HepG2 (cell line): ENCODE data around the gene ROM1. TPM values are rescaled to one million over a fixed set of nuclear protein-coding genes. Genes with fewer than 3 reads are reported as not detected.

ENCODE experiments used
- ATAC-seq: fragments of 200-7000 bp; cut with Tn5 transposase; 3 replicates; pipeline ENCODE4 v1.9.1; 2020; ENCODE audit warnings: mild to moderate bottlenecking, moderate library complexity
- BruUV-seq: library from RNA; stranded (reverse); fragments of 400-500 nt; replicated peaks from 2 replicates; lab custom pipeline; 2021; lab: Mats Ljungman, UMichigan
- CTCF ChIA-PET: fragments of 300-600 bp; formaldehyde crosslinking; extraction: SDS; loops from one replicate; lab custom pipeline; 2021; ENCODE audit warnings: low total read pairs, inconsistent platforms, low intra/inter-chr PET ratio; lab: Yijun Ruan, JAX
- POLR2A ChIA-PET: fragments of 350-600 bp; sonication (Branson Sonifier 250); formaldehyde crosslinking; loops from one replicate; lab custom pipeline; 2020; ENCODE audit warnings: antibody characterized with exemption, inconsistent platforms; lab: Yijun Ruan, JAX
- DNase-seq: peaks from one replicate; pipeline ENCODE4 v3.0.0-alpha.2; 2015; ENCODE audit warnings: low spot score
- FAIRE-seq: peaks from 3 replicates; lab custom pipeline; 2011; peaks lifted over from hg19 to GRCh38; lab: Jason Lieb, UNC
- H2AFZ ChIP-seq: one replicate; pipeline ENCODE4 v1.6.1; 2011; ENCODE audit warnings: low read length, inconsistent platforms
- H3K27ac ChIP-seq: fragments of 300-600 bp; 3 replicates; pipeline ENCODE4 v1.8.0; 2011; ENCODE audit warnings: mixed run types, mild to moderate bottlenecking, mixed read lengths, low read length, inconsistent platforms; ENCODE audit not compliant: insufficient read depth; ENCODE audit errors: extremely low read length
- H3K27me3 ChIP-seq, 2 experiments: fragments of 200-600 bp in 1 of 2; 2 replicates in 1 of 2; 3 replicates in 1 of 2; pipeline versions ENCODE4 v1.6.0 to v1.8.0; 2011; ENCODE audit warnings: low read length in 2 of 2, mild to moderate bottlenecking in 2 of 2, moderate library complexity in 2 of 2, inconsistent platforms in 1 of 2; ENCODE audit not compliant: insufficient read depth in 2 of 2, control insufficient read depth in 1 of 2
- H3K36me3 ChIP-seq, 2 experiments: fragments of 200-600 bp in 1 of 2; replicated peaks in 1 of 2; 2 replicates in 1 of 2; 3 replicates in 1 of 2; pipeline versions ENCODE4 v1.5.1 to v1.8.0; 2011; ENCODE audit warnings: low read length in 2 of 2, inconsistent platforms in 1 of 2; ENCODE audit not compliant: insufficient read depth in 2 of 2, control insufficient read depth in 1 of 2
- H3K4me1 ChIP-seq: 2 replicates; pipeline ENCODE4 v1.5.1; 2012; ENCODE audit warnings: low read length, inconsistent platforms; ENCODE audit not compliant: insufficient read depth
- H3K4me2 ChIP-seq: 2 replicates; pipeline ENCODE4 v1.6.0; 2011; ENCODE audit warnings: low read depth, low read length, inconsistent platforms
- H3K4me3 ChIP-seq, 3 experiments: fragments of 200-600 bp in 1 of 3; sonication (generic), shearing (Covaris generic) in 1 of 3; replicated peaks in 1 of 3; 2 replicates each; pipeline ENCODE4 v1.5.1; 2011 to 2016; ENCODE audit warnings: low read length in 3 of 3, inconsistent platforms in 2 of 3, low read depth in 2 of 3, mild to moderate bottlenecking in 2 of 3, control low read depth in 1 of 3, mixed read lengths in 1 of 3; ENCODE audit not compliant: insufficient read depth in 1 of 3
- H3K79me2 ChIP-seq: one replicate; pipeline ENCODE4 v1.6.1; 2011; ENCODE audit warnings: low read length, inconsistent platforms; ENCODE audit not compliant: insufficient read depth
- H3K9ac ChIP-seq: 2 replicates; pipeline ENCODE4 v1.6.0; 2011; ENCODE audit warnings: mild to moderate bottlenecking, low read depth, low read length, inconsistent platforms; ENCODE audit not compliant: insufficient read depth
- H3K9me3 ChIP-seq: 2 replicates; pipeline ENCODE4 v1.5.1; 2012; ENCODE audit warnings: mild to moderate bottlenecking, low read length
- H4K20me1 ChIP-seq: 2 replicates; pipeline ENCODE4 v1.6.0; 2011; ENCODE audit warnings: inconsistent platforms, mild to moderate bottlenecking, low read length, moderate library complexity; ENCODE audit not compliant: insufficient read depth
- AGO2 ChIP-seq: fragments of 200-400 bp; formaldehyde crosslinking; optimal IDR thresholded peaks from 2 replicates; pipeline ENCODE3; 2017; ENCODE audit warnings: mild to moderate bottlenecking, low read depth, low read length, moderate library complexity
- HHEX ChIP-seq: IDR thresholded peaks from 2 replicates; pipeline ENCODE4 v1.6.1; 2016; ENCODE audit warnings: control low read depth
- MTF1 ChIP-seq: sonication (generic); formaldehyde crosslinking; IDR thresholded peaks from 2 replicates; pipeline ENCODE4 v1.5.0; 2020; ENCODE audit warnings: missing genetic modification reagents
- ONECUT2 ChIP-seq: sonication (generic); formaldehyde crosslinking; IDR thresholded peaks from 2 replicates; pipeline ENCODE4 v1.4.0; 2020; ENCODE audit warnings: missing genetic modification reagents
- PHF20 ChIP-seq: sonication (generic); formaldehyde crosslinking; IDR thresholded peaks from 2 replicates; pipeline ENCODE4 v1.5.0; 2020; ENCODE audit warnings: mild to moderate bottlenecking, missing genetic modification reagents
- ZC3H13 ChIP-seq: sonication (generic); formaldehyde crosslinking; IDR thresholded peaks from 2 replicates; pipeline ENCODE4 v1.8.1; 2023; ENCODE audit warnings: mild to moderate bottlenecking, missing genetic modification reagents, moderate library complexity
- ZNF337 ChIP-seq: sonication (generic); formaldehyde crosslinking; IDR thresholded peaks from 2 replicates; pipeline ENCODE4 v1.5.1; 2020; ENCODE audit warnings: missing genetic modification reagents, low read depth, mild to moderate bottlenecking, borderline replicate concordance
- WGBS: methylation state at CpG from one replicate; pipeline ENCODE4 v1.1.6; 2017; ENCODE audit warnings: low lambda C conversion rate; 5-methylcytosine and 5-hydroxymethylcytosine counted together
- in situ Hi-C: cut with HindIII; loops from 2 replicates; pipeline ENCODE4 v1.10.0; 2017; ENCODE audit warnings: low pct_unique_long_range_greater_than_20kb; ENCODE audit not compliant: extremely low pct_ligation_motif_present
- intact Hi-C: fragments of 100-400 bp; cut with micrococcal nuclease; formaldehyde crosslinking; loops from one replicate; pipeline ENCODE4 v1.10.0; 2022; ENCODE audit not compliant: unreplicated experiment
- polyA plus RNA-seq, 8 experiments: library from polyadenylated mRNA; depleted of rRNA in 3 of 8; stranded (reverse) in 7 of 8; unstranded in 1 of 8; fragments of >200 nt; fragmentation: Illumina TruSeq in 4 of 8; extraction: Trizol in 4 of 8; gene quantifications; 2 replicates each; pipeline versions ENCODE4 v1.2.1 to v1.2.3, GENCODE V29; 2011 to 2016; ENCODE audit warnings: low read depth in 4 of 8, missing spikeins in 1 of 8, mixed read lengths in 1 of 8; ENCODE audit not compliant: insufficient read depth in 1 of 8
- total RNA-seq, 5 experiments: library from RNA; depleted of rRNA; stranded (reverse); fragments of >200 nt; fragmentation: Illumina TruSeq; extraction: Trizol; gene quantifications; 2 replicates each; pipeline ENCODE4 v1.2.3, GENCODE V29; 2016; ENCODE audit warnings: low read depth in 1 of 5
- TF ChIP-seq, protein P1 (sequence below): sonication (generic); formaldehyde crosslinking; IDR thresholded peaks from 2 replicates; pipeline ENCODE4 v1.4.0; 2020; ENCODE audit warnings: missing genetic modification reagents, borderline replicate concordance

Gene ROM1
- total and polyA plus RNA-seq, 2 of the 13 experiments (the other 11 are each of a cell fraction or from before 2014, with no cell fraction given): 1.2 to 2.4 TPM

DNA sequence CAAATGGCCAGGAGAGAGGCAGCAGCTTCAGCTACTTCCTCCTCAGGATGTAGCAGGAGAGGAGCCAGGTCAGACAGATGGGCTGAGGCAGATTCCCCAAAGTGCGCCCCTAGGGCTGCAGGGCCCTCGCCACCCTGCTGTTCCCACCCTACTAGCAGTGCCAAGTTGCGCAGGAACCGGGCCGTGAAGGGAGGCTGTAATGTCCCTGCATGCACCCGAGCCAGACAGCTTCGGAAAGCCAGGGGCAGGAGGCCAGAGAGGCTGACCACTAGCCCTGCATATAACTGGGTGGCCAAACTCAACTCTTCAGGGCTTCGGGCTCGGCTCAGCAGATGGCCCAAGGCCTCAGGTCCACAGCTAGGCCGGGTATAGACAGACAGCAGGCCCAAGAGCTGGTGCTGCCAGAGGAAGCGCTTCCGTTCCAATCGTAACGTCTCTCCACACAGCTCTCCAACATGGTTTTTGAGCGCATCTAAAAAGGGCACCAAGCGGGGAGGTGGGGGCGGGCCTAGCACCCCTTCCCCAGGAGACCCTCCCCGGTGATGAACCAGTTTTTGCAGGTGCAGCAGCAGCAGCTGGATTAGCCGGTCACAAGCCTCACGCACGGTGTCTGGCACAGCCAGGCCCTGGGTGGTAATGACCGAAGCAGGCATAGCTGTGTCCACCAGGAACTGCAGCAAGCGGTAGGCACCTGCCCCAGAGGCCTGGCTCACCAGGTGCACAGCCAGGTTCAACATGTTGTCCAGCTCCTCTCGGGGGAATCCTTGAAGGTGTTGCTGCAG is 35.3 kb downstream of the ROM1 start:
- in situ Hi-C loops (no loop called here), intact Hi-C loops (no loop called here)
- Histone ChIP-seq H4K20me1 (peaks cover 8% of the 10 kb centered on the region), H3K4me1 (peaks cover 45% of the 10 kb centered on the region), H3K27me3 (no peaks in the 10 kb centered on the region), H3K9ac (no peak overlapping the region), H3K4me2 (no peak overlapping the region), H3K36me3 (peaks cover 4 to 24% of the 10 kb centered on the region in 2 experiments; a peak in 3 of 5 replicates), H3K27ac (no peak overlapping the region), H3K9me3 (no peaks in the 10 kb centered on the region), H3K4me3 (no peak overlapping the region), H2AFZ (no peak overlapping the region), H3K79me2 (peaks cover 46% of the 10 kb centered on the region)
- no peak for FAIRE-seq
- TF ChIP-seq AGO2 (peak; percentile 58), HHEX (CRISPR knock-in tag) (no peak), PHF20 (CRISPR knock-in tag) (no peak)
- ATAC-seq: no peak
- ChIA-PET POLR2A (interaction anchor here (0.9 to 5.0 kb wide), 7 partner anchors 17 to 224 kb away, joined by 3 to 53 read pairs (median 4); partner anchors contain the start of genes B3GAT3, C11orf98, CSKMT and EEF1G), CTCF (no interaction called here)
- BruUV-seq: no TSS peak
- DNase-seq: no peak
- WGBS: 91% methylated on average over 4 of the region's 24 CpGs

DNA sequence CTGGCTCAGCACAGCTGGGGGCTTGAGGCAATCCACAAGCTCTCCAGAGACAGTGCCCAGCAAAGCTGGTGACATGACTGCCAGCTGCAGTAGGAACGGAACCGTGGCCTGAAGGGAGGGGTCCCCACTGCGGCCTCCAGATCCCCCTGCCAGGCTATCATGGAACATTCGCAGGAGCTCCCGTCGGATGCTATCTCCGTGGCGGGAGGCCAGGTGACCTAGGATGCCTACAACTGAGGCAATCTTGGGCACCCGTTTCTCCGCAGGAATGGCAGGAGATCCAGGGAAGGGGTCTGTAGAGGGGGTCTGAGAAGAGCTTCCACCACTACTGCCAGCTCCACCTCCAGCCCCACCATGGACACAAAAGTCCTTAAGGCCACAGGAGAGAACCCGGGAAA is 35.9 kb downstream of the ROM1 start:
- no peaks in the 10 kb centered on the region for H3K27me3 ChIP-seq
- WGBS: 93% methylated on average over 8 of the region's 11 CpGs
- peaks cover 43% of the 10 kb centered on the region for H3K79me2 ChIP-seq
- H3K4me1 ChIP-seq: peaks cover 43% of the 10 kb centered on the region
- H3K9ac ChIP-seq: no peak overlapping the region
- H2AFZ ChIP-seq: no peak overlapping the region
- intact Hi-C loops (no loop called here), in situ Hi-C loops (no loop called here)
- ChIA-PET POLR2A (interaction anchor here (0.9 to 5.0 kb wide), 7 partner anchors 16 to 224 kb away, joined by 3 to 53 read pairs (median 4); partner anchors contain the start of genes B3GAT3, C11orf98, CSKMT and EEF1G), CTCF (no interaction called here)
- H3K9me3 ChIP-seq: no peaks in the 10 kb centered on the region
- peaks cover 8% of the 10 kb centered on the region for H4K20me1 ChIP-seq
- H3K36me3 ChIP-seq: peaks cover 4 to 20% of the 10 kb centered on the region in 2 experiments; a peak in 3 of 5 replicates
- ATAC-seq: no peak
- no TSS peak for BruUV-seq
- no peak for DNase-seq
- TF ChIP-seq ZNF337 (CRISPR knock-in tag): no peak
- 0 out of 2 replicates have a peak, but pooled peaks have one; percentile 21 for TF ChIP-seq ZC3H13 (CRISPR knock-in tag)
- TF ChIP-seq, protein P1, sequence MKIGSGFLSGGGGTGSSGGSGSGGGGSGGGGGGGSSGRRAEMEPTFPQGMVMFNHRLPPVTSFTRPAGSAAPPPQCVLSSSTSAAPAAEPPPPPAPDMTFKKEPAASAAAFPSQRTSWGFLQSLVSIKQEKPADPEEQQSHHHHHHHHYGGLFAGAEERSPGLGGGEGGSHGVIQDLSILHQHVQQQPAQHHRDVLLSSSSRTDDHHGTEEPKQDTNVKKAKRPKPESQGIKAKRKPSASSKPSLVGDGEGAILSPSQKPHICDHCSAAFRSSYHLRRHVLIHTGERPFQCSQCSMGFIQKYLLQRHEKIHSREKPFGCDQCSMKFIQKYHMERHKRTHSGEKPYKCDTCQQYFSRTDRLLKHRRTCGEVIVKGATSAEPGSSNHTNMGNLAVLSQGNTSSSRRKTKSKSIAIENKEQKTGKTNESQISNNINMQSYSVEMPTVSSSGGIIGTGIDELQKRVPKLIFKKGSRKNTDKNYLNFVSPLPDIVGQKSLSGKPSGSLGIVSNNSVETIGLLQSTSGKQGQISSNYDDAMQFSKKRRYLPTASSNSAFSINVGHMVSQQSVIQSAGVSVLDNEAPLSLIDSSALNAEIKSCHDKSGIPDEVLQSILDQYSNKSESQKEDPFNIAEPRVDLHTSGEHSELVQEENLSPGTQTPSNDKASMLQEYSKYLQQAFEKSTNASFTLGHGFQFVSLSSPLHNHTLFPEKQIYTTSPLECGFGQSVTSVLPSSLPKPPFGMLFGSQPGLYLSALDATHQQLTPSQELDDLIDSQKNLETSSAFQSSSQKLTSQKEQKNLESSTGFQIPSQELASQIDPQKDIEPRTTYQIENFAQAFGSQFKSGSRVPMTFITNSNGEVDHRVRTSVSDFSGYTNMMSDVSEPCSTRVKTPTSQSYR: no peak
- TF ChIP-seq MTF1 (CRISPR knock-in tag): no peak
- TF ChIP-seq ONECUT2 (CRISPR knock-in tag): no peak
- TF ChIP-seq AGO2: peak; percentile 3
- H3K4me3 ChIP-seq: no peak overlapping the region
- H3K4me2 ChIP-seq: no peak overlapping the region
- FAIRE-seq: no peak
- H3K27ac ChIP-seq: no peak overlapping the region
